ENCODE measurements around the gene CCNB2. TPM values are rescaled to one million over a fixed set of nuclear protein-coding genes. Genes with fewer than 3 reads are reported as not detected.

The CCNB2 gene
- total and polyA plus RNA-seq, 2 of the 8 experiments (the other 6 are each of a cell fraction or from before 2014, with no cell fraction given), result 70.7 to 92.1 TPM

- Histone ChIP-seq H3K4me1 (replicated peaks in 1 of 4; ENCODE audit: control insufficient read depth in 3 of 4, insufficient read depth in 4 of 4, low read length in 3 of 4) (no peaks in the 10 kb centered on the region; a peak in 1 of 7 replicates), H3K56ac (replicated peaks; ENCODE audit: insufficient read length, low read depth, low read length) (no peak overlapping the region), H3K23ac (ENCODE audit: insufficient read length) (no peak overlapping the region), H3K18ac (ENCODE audit: extremely low read depth, low read length) (no peak overlapping the region), H3K4ac (replicated peaks; ENCODE audit: insufficient read length, low read depth, low read length) (no peak overlapping the region), H3K4me2 (ENCODE audit: insufficient read depth in 1 of 2, low read depth in 2 of 2, low read length in 2 of 2) (no peak overlapping the region), H3K27me3 (replicated peaks in 1 of 4; ENCODE audit: control insufficient read depth in 3 of 4, extremely low read depth in 1 of 4, insufficient read depth in 3 of 4, low read length in 3 of 4) (no peaks in the 10 kb centered on the region), H3K9ac (replicated peaks in 1 of 4; ENCODE audit: extremely low read depth in 1 of 4, low read depth in 3 of 4, low read length in 3 of 4) (no peak overlapping the region), H2AFZ (ENCODE audit: low read length) (no peak overlapping the region), H2BK15ac (ENCODE audit: low read length) (no peak overlapping the region), H3K14ac (ENCODE audit: insufficient read length) (no peak overlapping the region), H3K27ac (ENCODE audit: low read depth, low read length) (no peak overlapping the region), H4K91ac (replicated peaks; ENCODE audit: insufficient read length, low read length) (no peak overlapping the region), H2BK12ac (ENCODE audit: low read depth, low read length) (no peak overlapping the region), H3K79me1 (ENCODE audit: low read depth, low read length) (0 out of 2 replicates have a peak, but pooled peaks cover 3% of the 10 kb centered on the region), H2AK5ac (ENCODE audit: low read depth, low read length) (no peak overlapping the region), H4K20me1 (replicated peaks in 1 of 2; ENCODE audit: control insufficient read depth in 1 of 2, insufficient read depth in 2 of 2, low read length in 2 of 2) (no peaks in the 10 kb centered on the region), H3K4me3 (ENCODE audit: extremely low read depth in 1 of 4, insufficient read depth in 2 of 4, low read depth in 3 of 4, low read length in 4 of 4) (no peak overlapping the region), H3K36me3 (ENCODE audit: control insufficient read depth in 2 of 4, insufficient read depth in 4 of 4, low read length in 3 of 4) (peaks cover 10 to 71% (median 33%) of the 10 kb centered on the region in 4 experiments), H3K79me2 (ENCODE audit: control insufficient read depth in 1 of 2, insufficient read depth in 2 of 2, low read length in 2 of 2) (peaks cover 0 to 5% of the 10 kb centered on the region in 2 experiments; a peak in 1 of 4 replicates), H4K8ac (ENCODE audit: extremely low read depth, insufficient read depth, low read length) (no peak overlapping the region), H4K5ac (ENCODE audit: insufficient read length, low read depth, low read length) (no peak overlapping the region), H2BK5ac (ENCODE audit: low read depth, low read length) (no peak overlapping the region), H2BK20ac (ENCODE audit: low read length) (no peak overlapping the region), H2BK120ac (replicated peaks; ENCODE audit: low read depth, low read length) (no peak overlapping the region), H3K9me3 (ENCODE audit: insufficient read depth in 2 of 2, low read depth in 1 of 2, low read length in 1 of 2) (peaks cover 3 to 6% of the 10 kb centered on the region in 2 experiments; a peak in 1 of 4 replicates), H3K23me2 (ENCODE audit: low read depth, low read length) (no peaks in the 10 kb centered on the region)
- POLR2A ChIA-PET (ENCODE audit: partially characterized antibody), result interaction anchor here (1.3 to 1.5 kb wide), 3 partner anchors 8 to 15 kb away, joined by 4 to 7 read pairs (median 5); no protein-coding TSS in a partner anchor
- 92% methylated on average over 3 of the region's 3 CpGs; no CpG with 5 or more reads in 1 of the 2 experiments for WGBS, 2 experiments (ENCODE audit: extremely low coverage in 1 of 2, insufficient coverage in 1 of 2, insufficient read length in 1 of 2, insufficient replicate concordance in 2 of 2, low coverage in 1 of 2, low lambda C conversion rate in 2 of 2, missing lambda C conversion rate in 1 of 2)
- FAIRE-seq (no peak), DNase-seq (ENCODE audit: low read depth in 1 of 2, low spot score in 2 of 2) (no peak)
- CTCF ChIA-PET (ENCODE audit: partially characterized antibody), result interaction anchor here (0.6 to 1.3 kb wide), 5 partner anchors 9 to 382 kb away, joined by 3 to 4 read pairs (median 3); no protein-coding TSS in a partner anchor
- no peak for TF ChIP-seq FOSL1 (IDR thresholded peaks at IDR 0.05; ENCODE audit: insufficient read depth, low read depth, low read length)
- no peak for TF ChIP-seq MAFK (IDR thresholded peaks at IDR 0.05; ENCODE audit: low read depth, low read length)
- TF ChIP-seq CBX8 (IDR thresholded peaks at IDR 0.05; ENCODE audit: borderline replicate concordance, low read depth, low read length), result no peak
- TF ChIP-seq CEBPB (IDR thresholded peaks at IDR 0.05; ENCODE audit: low read depth, low read length), result no peak
- no peak for TF ChIP-seq TAF7 (optimal IDR thresholded peaks at IDR 0.05; ENCODE audit: borderline replicate concordance, low read depth, low read length)
- TF ChIP-seq HDAC2 (IDR thresholded peaks at IDR 0.05; ENCODE audit: borderline replicate concordance in 1 of 2, low read depth in 2 of 2, low read length in 2 of 2), result no peak
- TF ChIP-seq EZH2 (IDR thresholded peaks at IDR 0.05; ENCODE audit: low read depth, low read length, severe bottlenecking), result no peak
- no peak for TF ChIP-seq CTBP2 (IDR thresholded peaks at IDR 0.05; ENCODE audit: borderline replicate concordance, insufficient read depth, insufficient read length, low read length)
- TF ChIP-seq POLR2AphosphoS5 (IDR thresholded peaks at IDR 0.05; ENCODE audit: low read depth, low read length), result no peak
- no peak for TF ChIP-seq RAD21 (IDR thresholded peaks at IDR 0.05 in 1 of 2, conservative IDR thresholded peaks at IDR 0.05 in 1 of 2; ENCODE audit: low read depth in 2 of 2, low read length in 2 of 2)
- no peak for TF ChIP-seq SAP30 (IDR thresholded peaks at IDR 0.05; ENCODE audit: insufficient read depth, insufficient replicate concordance, low read length)
- TF ChIP-seq GTF2F1 (IDR thresholded peaks at IDR 0.05; ENCODE audit: borderline replicate concordance, low read depth, low read length), result no peak
Measured at GRCh38 chr15:59131969-59132562, 27.1 kb downstream of the CCNB2 start.
